Lung (tissue), 12 donors: Measurements from ENCODE around the gene SYT3. TPM values are rescaled to one million over a fixed set of nuclear protein-coding genes. Genes with fewer than 3 reads are reported as not detected.

Experiments
- ATAC-seq: fragments of 200-7000 bp; cut with Tn5 transposase; one replicate; pipeline ENCODE4 v1.9.1; 2020; ENCODE audit warnings: moderate number of reproducible peaks; ENCODE audit not compliant: insufficient read depth, low FRiP score
- DNase-seq, 3 donors: peaks; one replicate each; pipeline ENCODE4 v3.0.0-alpha.2; 2013 to 2017
- H3K27ac ChIP-seq, 2 donors: one replicate each; pipeline ENCODE4 v1.5.1; 2013; ENCODE audit warnings: mild to moderate bottlenecking in 2 of 2, moderate library complexity in 2 of 2, control low read depth in 1 of 2, inconsistent platforms in 1 of 2, low read depth in 1 of 2, low read length in 1 of 2
- H3K27me3 ChIP-seq, 3 donors: one replicate each; pipeline ENCODE4 v1.5.1; 2013; ENCODE audit warnings: low read length in 2 of 3; ENCODE audit not compliant: control insufficient read depth in 3 of 3, insufficient read depth in 3 of 3
- H3K36me3 ChIP-seq, 4 donors: one replicate each; pipeline ENCODE4 v1.5.1; 2013; ENCODE audit warnings: low read length in 4 of 4, mild to moderate bottlenecking in 1 of 4, moderate library complexity in 1 of 4; ENCODE audit not compliant: control insufficient read depth in 4 of 4, insufficient read depth in 4 of 4
- H3K4me1 ChIP-seq, 5 donors: one replicate each; pipeline ENCODE4 v1.5.1; 2013; ENCODE audit warnings: low read length in 5 of 5, mild to moderate bottlenecking in 2 of 5, moderate library complexity in 1 of 5; ENCODE audit not compliant: control insufficient read depth in 5 of 5, insufficient read depth in 5 of 5
- H3K4me3 ChIP-seq: one replicate; pipeline ENCODE4 v1.5.1; 2013; ENCODE audit warnings: mild to moderate bottlenecking, control low read depth, moderate library complexity
- H3K9ac ChIP-seq, 2 donors: one replicate each; pipeline ENCODE4 v1.5.1; 2013; ENCODE audit warnings: low read length in 2 of 2, control low read depth in 1 of 2; ENCODE audit not compliant: insufficient read depth in 1 of 2
- H3K9me3 ChIP-seq, 4 donors: one replicate each; pipeline ENCODE4 v1.5.1; 2013; ENCODE audit warnings: low read length in 3 of 4, mild to moderate bottlenecking in 1 of 4, moderate library complexity in 1 of 4; ENCODE audit not compliant: control insufficient read depth in 4 of 4, insufficient read depth in 3 of 4
- CTCF ChIP-seq: IDR thresholded peaks from 2 replicates; pipeline ENCODE4 v1.5.1; 2012; ENCODE audit warnings: mild to moderate bottlenecking; ENCODE audit errors: control extremely low read depth, extremely low read depth
- WGBS, 2 donors: extraction: QIAGEN DNeasy Blood & Tissue Kit; methylation state at CpG; one replicate each; pipeline ENCODE4 v1.1.7; 2013; 5-methylcytosine and 5-hydroxymethylcytosine counted together
- polyA plus RNA-seq, 2 donors: library from polyadenylated mRNA; stranded (reverse); fragments of 200-250 nt; gene quantifications; one replicate each; pipeline ENCODE4 v1.2.1, GENCODE V29; 2013
- total RNA-seq, 2 donors: library from RNA; depleted of rRNA in 1 of 2; stranded (reverse); fragments of >200 nt in 1 of 2; gene quantifications; one replicate each; pipeline ENCODE4 v1.2.1, GENCODE V29; 2014 to 2021
- donor health status: control.
- donor health status: control.
- donor health status: Bipolar disorder and iron deficiency.
- donor health status: healthy.
- donor health status: DM: yes; HTN: yes; CAD: no.

The SYT3 gene
- total and polyA plus RNA-seq, 4 donors: 0.23 to 1.5 (median 0.70) TPM

- no peak for ATAC-seq
- peak in 1 of 3 donors; percentile 13 for DNase-seq
- H3K27me3 ChIP-seq: peaks cover 20 to 47% (median 24%) of the 10 kb centered on the region in 3 donors
Measured at GRCh38 chr19:50669302-50670101, 29.8 kb upstream of the SYT3 start.

GRCh38 chr19:50668879-50669278 lies 29.2 kb upstream of the SYT3 start:
- WGBS, 2 donors: 40 to 56% methylated on average over 12 to 20 of the region's 20 CpGs
- H3K4me1 ChIP-seq: peaks cover 0 to 5% (median 0%) of the 10 kb centered on the region in 5 donors
- H3K9me3 ChIP-seq: peaks cover 0 to 4% (median 0%) of the 10 kb centered on the region in 4 donors
- H3K4me3 ChIP-seq: no peak overlapping the region
- TF ChIP-seq CTCF: no peak
- no peak overlapping the region for H3K9ac ChIP-seq
- no peak overlapping the region for H3K27ac ChIP-seq
- H3K36me3 ChIP-seq: no peaks in the 10 kb centered on the region
- ATAC-seq: no peak
- peaks cover 20 to 42% (median 24%) of the 10 kb centered on the region in 3 donors for H3K27me3 ChIP-seq
- DNase-seq: no peak

More at GRCh38 chr19:50669302-50670101, 29.8 kb upstream of the SYT3 start:
- H3K4me3 ChIP-seq: no peak overlapping the region
- TF ChIP-seq CTCF: no peak
- no peak overlapping the region for H3K27ac ChIP-seq
- peaks cover 0 to 2% (median 0%) of the 10 kb centered on the region in 4 donors for H3K9me3 ChIP-seq
- H3K4me1 ChIP-seq: peaks cover 0 to 5% (median 0%) of the 10 kb centered on the region in 5 donors
- H3K36me3 ChIP-seq: no peaks in the 10 kb centered on the region
- H3K9ac ChIP-seq: no peak overlapping the region
- WGBS, 2 donors: 41 to 44% methylated on average over 23 of the region's 23 CpGs

GRCh38 chr19:50668416-50668815 lies 28.7 kb upstream of the SYT3 start:
- peaks cover 0 to 5% (median 0%) of the 10 kb centered on the region in 5 donors for H3K4me1 ChIP-seq
- H3K4me3 ChIP-seq: no peak overlapping the region
- no peak overlapping the region for H3K9ac ChIP-seq
- H3K27ac ChIP-seq: no peak overlapping the region
- DNase-seq: no peak
- no peak for TF ChIP-seq CTCF
- WGBS, 2 donors: 5 to 6% methylated on average over 27 to 49 of the region's 49 CpGs
- no peak for ATAC-seq
- H3K36me3 ChIP-seq: no peaks in the 10 kb centered on the region
- H3K9me3 ChIP-seq: peaks cover 0 to 4% (median 0%) of the 10 kb centered on the region in 4 donors
- peaks cover 20 to 43% (median 26%) of the 10 kb centered on the region in 3 donors for H3K27me3 ChIP-seq
